WTC11 (cell line): Measurements from ENCODE around the gene RAB23.

Experiments
- ATF3 ChIP-seq: sonication (generic); formaldehyde crosslinking; conservative IDR thresholded peaks from 2 replicates; pipeline ENCODE4 v1.8.1; 2022; ENCODE audit warnings: mild to moderate bottlenecking, missing genetic modification reagents
- CTCF ChIP-seq: fragments of 200-600 bp; IDR thresholded peaks from 2 replicates; pipeline ENCODE4 v1.8.0; 2022; ENCODE audit warnings: antibody characterized with exemption
- E2F1 ChIP-seq: sonication (generic); formaldehyde crosslinking; IDR thresholded peaks from 2 replicates; pipeline ENCODE4 v1.8.0; 2022; ENCODE audit warnings: mild to moderate bottlenecking, missing genetic modification reagents
- ETV6 ChIP-seq: sonication (generic); formaldehyde crosslinking; IDR thresholded peaks from 2 replicates; pipeline ENCODE4 v1.8.1; 2022; ENCODE audit warnings: mild to moderate bottlenecking, missing genetic modification reagents
- FOXP4 ChIP-seq: sonication (generic); formaldehyde crosslinking; IDR thresholded peaks from 2 replicates; pipeline ENCODE4 v1.8.0; 2022; ENCODE audit warnings: mild to moderate bottlenecking, missing genetic modification reagents
- MXD4 ChIP-seq: fragments of 250-450 bp; sonication (Bioruptor Pico); IDR thresholded peaks from 2 replicates; pipeline ENCODE4 v1.8.0; 2021; ENCODE audit warnings: mild to moderate bottlenecking, moderate library complexity, borderline replicate concordance

GRCh38 chr6:57195457-57195856 lies 26.6 kb downstream of the RAB23 start:
- TF ChIP-seq FOXP4 (CRISPR knock-in tag) (no peak), CTCF (no peak), ATF3 (CRISPR knock-in tag) (no peak), E2F1 (CRISPR knock-in tag) (no peak), ETV6 (CRISPR knock-in tag) (no peak), MXD4 (no peak)
